Femur (tissue), 1 donor: ENCODE data around the gene PXMP4.

Source experiments
- DNase-seq: peaks from one replicate; pipeline ENCODE4 v3.0.0-alpha.2; 2017

The PXMP4 gene

GRCh38 chr20:33653218-33653899 lies 66.8 kb downstream of the PXMP4 start:
- peak; percentile 79 for DNase-seq
